Bone marrow (tissue), 2 donors: ENCODE measurements around the gene DAPK1.
A peak's percentile ranks its signal among the peaks of the same experiment; 100 is the strongest.

Source experiments
- DNase-seq, 2 donors: peaks; one replicate each; lab custom pipeline; 2025; lab: John Stamatoyannopoulos, UW

DAPK1 gene

GRCh38 chr9:87685871-87686519 is 188.3 kb downstream of the DAPK1 start:
- no peak for DNase-seq

- no peak for DNase-seq
These were observed 188.9 kb downstream of the DAPK1 start for GRCh38 chr9:87686520-87687090.

GRCh38 chr9:87687207-87687606 is 189.5 kb downstream of the DAPK1 start:
- DNase-seq: no peak

- no peak for DNase-seq
These were observed 196.6 kb downstream of the DAPK1 start for GRCh38 chr9:87694236-87694755.

- no peak for DNase-seq
These were observed 197.9 kb downstream of the DAPK1 start for GRCh38 chr9:87695523-87695922.

GRCh38 chr9:87696641-87697040 is 199.0 kb downstream of the DAPK1 start:
- DNase-seq: no peak

- no peak for DNase-seq
These were observed 200.6 kb downstream of the DAPK1 start for GRCh38 chr9:87698069-87698809.

- no peak for DNase-seq
These were observed 202.2 kb downstream of the DAPK1 start for GRCh38 chr9:87699835-87700234.

GRCh38 chr9:87701491-87701890 is 203.8 kb downstream of the DAPK1 start:
- DNase-seq: no peak

- DNase-seq: no peak
These were observed 204.3 kb downstream of the DAPK1 start for GRCh38 chr9:87701931-87702421.

- DNase-seq: no peak
These were observed 205.3 kb downstream of the DAPK1 start for GRCh38 chr9:87702921-87703320.

- no peak for DNase-seq
These were observed 206.1 kb downstream of the DAPK1 start for GRCh38 chr9:87703636-87704276.

GRCh38 chr9:87704342-87704741 is 206.7 kb downstream of the DAPK1 start:
- no peak for DNase-seq

- no peak for DNase-seq
These were observed 208.5 kb downstream of the DAPK1 start for GRCh38 chr9:87706066-87706739.

GRCh38 chr9:87707805-87708506 is 210.3 kb downstream of the DAPK1 start:
- DNase-seq: no peak

GRCh38 chr9:87708546-87708945 is 210.9 kb downstream of the DAPK1 start:
- no peak for DNase-seq

GRCh38 chr9:87708986-87709728 is 211.5 kb downstream of the DAPK1 start:
- no peak for DNase-seq

- DNase-seq: no peak
These were observed 212.8 kb downstream of the DAPK1 start for GRCh38 chr9:87710443-87710842.

- DNase-seq: peak in 1 of 2 donors; percentile 23
These were observed 214.5 kb downstream of the DAPK1 start for GRCh38 chr9:87711857-87712800.
